Liver (tissue), 9 donors: ENCODE results near the gene KCTD12. TPM values are rescaled to one million over a fixed set of nuclear protein-coding genes. Genes with fewer than 3 reads are reported as not detected.

Source experiments
- DNase-seq: peaks from one replicate; pipeline ENCODE4 v3.0.0-alpha.2; 2017; ENCODE audit warnings: low spot score
- H3K27ac ChIP-seq, 2 donors: one replicate each; pipeline ENCODE4 v1.7.0; 2013; ENCODE audit warnings: inconsistent platforms in 2 of 2, low read length in 2 of 2, control low read depth in 1 of 2, low read depth in 1 of 2, mild to moderate bottlenecking in 1 of 2
- H3K27me3 ChIP-seq, 4 donors: one replicate each; pipeline versions ENCODE4 v1.6.1 to v1.7.0; 2013; ENCODE audit warnings: low read length in 3 of 4, inconsistent platforms in 1 of 4, mild to moderate bottlenecking in 1 of 4, moderate library complexity in 1 of 4; ENCODE audit not compliant: control insufficient read depth in 4 of 4, insufficient read depth in 4 of 4
- H3K36me3 ChIP-seq, 4 donors: one replicate each; pipeline versions ENCODE4 v1.6.1 to v1.7.0; 2013; ENCODE audit warnings: low read length in 3 of 4, mild to moderate bottlenecking in 3 of 4, low read depth in 1 of 4, moderate library complexity in 1 of 4; ENCODE audit not compliant: control insufficient read depth in 4 of 4, insufficient read depth in 3 of 4
- H3K4me1 ChIP-seq, 4 donors: one replicate each; pipeline versions ENCODE4 v1.6.1 to v1.7.0; 2013; ENCODE audit warnings: low read length in 3 of 4, mild to moderate bottlenecking in 3 of 4, moderate library complexity in 1 of 4; ENCODE audit not compliant: control insufficient read depth in 4 of 4, insufficient read depth in 4 of 4
- H3K4me3 ChIP-seq, 3 donors: one replicate each; pipeline versions ENCODE4 v1.6.1 to v1.7.0; 2013; ENCODE audit warnings: low read length in 3 of 3, control low read depth in 1 of 3, low read depth in 1 of 3, mild to moderate bottlenecking in 1 of 3
- H3K9ac ChIP-seq, 2 donors: one replicate each; pipeline ENCODE4 v1.7.0; 2013; ENCODE audit warnings: low read length in 2 of 2, mild to moderate bottlenecking in 2 of 2, moderate library complexity in 2 of 2, control low read depth in 1 of 2, low read depth in 1 of 2
- H3K9me3 ChIP-seq, 4 donors: one replicate each; pipeline versions ENCODE4 v1.6.1 to v1.7.0; 2013; ENCODE audit warnings: low read length in 3 of 4; ENCODE audit not compliant: control insufficient read depth in 4 of 4
- EGR1 ChIP-seq, 2 donors: IDR thresholded peaks; 2 replicates each; pipeline ENCODE4 v1.6.1; 2016 to 2018; ENCODE audit warnings: antibody characterized with exemption in 2 of 2, low read depth in 2 of 2
- FOXA1 ChIP-seq: IDR thresholded peaks from 2 replicates; pipeline ENCODE4 v1.6.1; 2016; ENCODE audit warnings: antibody characterized with exemption
- FOXA2 ChIP-seq: IDR thresholded peaks from 2 replicates; pipeline ENCODE4 v1.6.1; 2016; ENCODE audit warnings: antibody characterized with exemption
- GABPA ChIP-seq, 2 donors: IDR thresholded peaks in 1 of 2; conservative IDR thresholded peaks in 1 of 2; 2 replicates each; pipeline ENCODE4 v1.6.1; 2016; ENCODE audit warnings: antibody characterized with exemption in 2 of 2, mild to moderate bottlenecking in 1 of 2, moderate library complexity in 1 of 2
- HNF4G ChIP-seq: IDR thresholded peaks from 2 replicates; pipeline ENCODE4 v1.6.1; 2016; ENCODE audit warnings: antibody characterized with exemption
- NR2F2 ChIP-seq: IDR thresholded peaks from 2 replicates; pipeline ENCODE4 v1.6.1; 2016; ENCODE audit warnings: antibody characterized with exemption
- RXRA ChIP-seq, 2 donors: IDR thresholded peaks; 2 replicates each; pipeline ENCODE4 v1.6.1; 2017 to 2018; ENCODE audit warnings: antibody characterized with exemption in 2 of 2, mild to moderate bottlenecking in 1 of 2
- SP1 ChIP-seq: IDR thresholded peaks from 2 replicates; pipeline ENCODE4 v1.6.1; 2018; ENCODE audit warnings: antibody characterized with exemption, mild to moderate bottlenecking
- TAF1 ChIP-seq: conservative IDR thresholded peaks from 2 replicates; pipeline ENCODE4 v1.6.1; 2016; ENCODE audit warnings: antibody characterized with exemption, mild to moderate bottlenecking
- YY1 ChIP-seq: IDR thresholded peaks from 2 replicates; pipeline ENCODE4 v1.6.1; 2016; ENCODE audit warnings: antibody characterized with exemption, mild to moderate bottlenecking
- WGBS: extraction: QIAGEN DNeasy Blood & Tissue Kit; methylation state at CpG from one replicate; pipeline ENCODE4 v1.1.7; 2013; 5-methylcytosine and 5-hydroxymethylcytosine counted together
- polyA plus RNA-seq, 2 donors: library from polyadenylated mRNA; stranded (reverse) in 1 of 2; unstranded in 1 of 2; fragments of 200-250 nt in 1 of 2; fragments of >200 nt in 1 of 2; fragmentation: Nextera tagmentation in 1 of 2; extraction: Ambion mirVana in 1 of 2; gene quantifications; one replicate each; pipeline versions ENCODE4 v1.2.1 to v1.2.3, GENCODE V29; 2013 to 2015
- total RNA-seq, 2 donors: library from RNA; depleted of rRNA; stranded (reverse); fragments of >200 nt; gene quantifications; one replicate each; pipeline ENCODE4 v1.2.3, GENCODE V29; 2014
- TF ChIP-seq, protein P1 (sequence below): IDR thresholded peaks from 2 replicates; pipeline ENCODE4 v1.6.1; 2016; ENCODE audit warnings: antibody characterized with exemption, mild to moderate bottlenecking
- TF ChIP-seq, protein P2 (sequence below): IDR thresholded peaks from 2 replicates; pipeline ENCODE4 v1.6.1; 2016; ENCODE audit warnings: antibody characterized with exemption
- TF ChIP-seq, protein P3 (sequence below): IDR thresholded peaks from 2 replicates; pipeline ENCODE4 v1.6.1; 2016; ENCODE audit warnings: antibody characterized with exemption
- TF ChIP-seq, protein P4 (sequence below): fragments of 150-350 bp; IDR thresholded peaks from 2 replicates; pipeline ENCODE4 v1.5.1; 2017; ENCODE audit warnings: improper control_type of control experiment, low read depth, low read length; ENCODE audit not compliant: missing input control
- donor health status: healthy.
- donor health status: healthy.
- donor health status: healthy.
- donor health status: healthy.
- donor health status: healthy.

KCTD12 gene
- total and polyA plus RNA-seq, 4 donors: 1.5 to 14.8 (median 6.6) TPM

DNA sequence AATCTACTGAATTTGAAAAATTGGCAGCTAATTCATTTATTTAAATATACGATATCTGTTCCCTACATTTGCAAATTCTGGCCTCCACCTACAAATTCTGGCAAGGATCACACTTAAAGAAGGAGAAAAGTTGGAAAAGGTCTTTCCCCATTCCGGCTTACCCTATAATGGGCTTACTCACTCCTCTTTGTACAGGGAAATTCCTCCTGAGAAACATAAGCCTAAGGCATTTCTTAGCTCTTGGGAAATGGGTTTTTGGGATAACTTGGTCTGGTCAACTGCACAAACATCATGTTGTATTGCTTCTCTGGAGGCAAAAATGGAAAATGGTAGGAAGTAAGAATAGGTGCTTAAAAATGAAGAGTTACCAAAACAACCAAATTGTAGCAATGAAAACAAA lies 25.5 kb downstream of the KCTD12 start:
- 78% methylated on average over 2 of the region's 2 CpGs for WGBS
- Histone ChIP-seq H3K9me3 (no peaks in the 10 kb centered on the region), H3K9ac (no peak overlapping the region), H3K4me1 (no peaks in the 10 kb centered on the region), H3K36me3 (no peaks in the 10 kb centered on the region), H3K27me3 (no peaks in the 10 kb centered on the region), H3K4me3 (no peak overlapping the region), H3K27ac (no peak overlapping the region)
- DNase-seq: no peak
- TF ChIP-seq NR2F2: no peak
- TF ChIP-seq RXRA (IDR thresholded peaks at IDR 0.05): no peak
- no peak for TF ChIP-seq EGR1 (IDR thresholded peaks at IDR 0.05; ENCODE audit: low read depth in 2 of 2)
- TF ChIP-seq YY1: no peak
- no peak for TF ChIP-seq HNF4G
- no peak for TF ChIP-seq FOXA2
- TF ChIP-seq SP1: no peak
- TF ChIP-seq, protein P1, sequence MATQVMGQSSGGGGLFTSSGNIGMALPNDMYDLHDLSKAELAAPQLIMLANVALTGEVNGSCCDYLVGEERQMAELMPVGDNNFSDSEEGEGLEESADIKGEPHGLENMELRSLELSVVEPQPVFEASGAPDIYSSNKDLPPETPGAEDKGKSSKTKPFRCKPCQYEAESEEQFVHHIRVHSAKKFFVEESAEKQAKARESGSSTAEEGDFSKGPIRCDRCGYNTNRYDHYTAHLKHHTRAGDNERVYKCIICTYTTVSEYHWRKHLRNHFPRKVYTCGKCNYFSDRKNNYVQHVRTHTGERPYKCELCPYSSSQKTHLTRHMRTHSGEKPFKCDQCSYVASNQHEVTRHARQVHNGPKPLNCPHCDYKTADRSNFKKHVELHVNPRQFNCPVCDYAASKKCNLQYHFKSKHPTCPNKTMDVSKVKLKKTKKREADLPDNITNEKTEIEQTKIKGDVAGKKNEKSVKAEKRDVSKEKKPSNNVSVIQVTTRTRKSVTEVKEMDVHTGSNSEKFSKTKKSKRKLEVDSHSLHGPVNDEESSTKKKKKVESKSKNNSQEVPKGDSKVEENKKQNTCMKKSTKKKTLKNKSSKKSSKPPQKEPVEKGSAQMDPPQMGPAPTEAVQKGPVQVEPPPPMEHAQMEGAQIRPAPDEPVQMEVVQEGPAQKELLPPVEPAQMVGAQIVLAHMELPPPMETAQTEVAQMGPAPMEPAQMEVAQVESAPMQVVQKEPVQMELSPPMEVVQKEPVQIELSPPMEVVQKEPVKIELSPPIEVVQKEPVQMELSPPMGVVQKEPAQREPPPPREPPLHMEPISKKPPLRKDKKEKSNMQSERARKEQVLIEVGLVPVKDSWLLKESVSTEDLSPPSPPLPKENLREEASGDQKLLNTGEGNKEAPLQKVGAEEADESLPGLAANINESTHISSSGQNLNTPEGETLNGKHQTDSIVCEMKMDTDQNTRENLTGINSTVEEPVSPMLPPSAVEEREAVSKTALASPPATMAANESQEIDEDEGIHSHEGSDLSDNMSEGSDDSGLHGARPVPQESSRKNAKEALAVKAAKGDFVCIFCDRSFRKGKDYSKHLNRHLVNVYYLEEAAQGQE: no peak
- TF ChIP-seq, protein P2, sequence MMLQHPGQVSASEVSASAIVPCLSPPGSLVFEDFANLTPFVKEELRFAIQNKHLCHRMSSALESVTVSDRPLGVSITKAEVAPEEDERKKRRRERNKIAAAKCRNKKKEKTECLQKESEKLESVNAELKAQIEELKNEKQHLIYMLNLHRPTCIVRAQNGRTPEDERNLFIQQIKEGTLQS: no peak
- TF ChIP-seq, protein P3, sequence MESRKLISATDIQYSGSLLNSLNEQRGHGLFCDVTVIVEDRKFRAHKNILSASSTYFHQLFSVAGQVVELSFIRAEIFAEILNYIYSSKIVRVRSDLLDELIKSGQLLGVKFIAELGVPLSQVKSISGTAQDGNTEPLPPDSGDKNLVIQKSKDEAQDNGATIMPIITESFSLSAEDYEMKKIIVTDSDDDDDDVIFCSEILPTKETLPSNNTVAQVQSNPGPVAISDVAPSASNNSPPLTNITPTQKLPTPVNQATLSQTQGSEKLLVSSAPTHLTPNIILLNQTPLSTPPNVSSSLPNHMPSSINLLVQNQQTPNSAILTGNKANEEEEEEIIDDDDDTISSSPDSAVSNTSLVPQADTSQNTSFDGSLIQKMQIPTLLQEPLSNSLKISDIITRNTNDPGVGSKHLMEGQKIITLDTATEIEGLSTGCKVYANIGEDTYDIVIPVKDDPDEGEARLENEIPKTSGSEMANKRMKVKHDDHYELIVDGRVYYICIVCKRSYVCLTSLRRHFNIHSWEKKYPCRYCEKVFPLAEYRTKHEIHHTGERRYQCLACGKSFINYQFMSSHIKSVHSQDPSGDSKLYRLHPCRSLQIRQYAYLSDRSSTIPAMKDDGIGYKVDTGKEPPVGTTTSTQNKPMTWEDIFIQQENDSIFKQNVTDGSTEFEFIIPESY: no peak

DNA sequence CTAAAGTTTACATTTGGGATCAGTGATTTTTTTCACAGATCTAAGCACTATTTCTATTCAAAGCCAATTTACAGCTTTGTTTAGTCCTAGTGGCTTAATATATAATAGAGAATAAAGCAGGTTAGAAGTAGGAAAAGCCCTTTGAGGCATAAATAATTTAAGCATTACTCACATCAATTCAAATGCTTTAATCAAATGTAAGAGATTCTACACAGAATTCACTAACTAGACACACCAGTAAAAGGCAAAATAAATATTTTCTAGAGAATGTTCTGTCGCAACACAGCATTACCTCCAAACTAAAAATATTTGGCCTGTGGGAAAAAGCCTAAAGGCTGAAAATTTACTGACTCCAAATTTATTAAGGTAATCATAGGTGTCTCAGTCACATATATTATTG lies 31.3 kb downstream of the KCTD12 start:
- no peaks in the 10 kb centered on the region for H3K9me3 ChIP-seq
- H3K27ac ChIP-seq: no peak overlapping the region
- no peak for DNase-seq
- H3K27me3 ChIP-seq: no peaks in the 10 kb centered on the region
- TF ChIP-seq FOXA1 (no peak), HNF4G (no peak), EGR1 (IDR thresholded peaks at IDR 0.05; ENCODE audit: low read depth in 2 of 2) (no peak), NR2F2 (no peak), GABPA (IDR thresholded peaks at IDR 0.05 in 1 of 2, conservative IDR thresholded peaks at IDR 0.05 in 1 of 2) (no peak), TAF1 (no peak), YY1 (no peak), RXRA (IDR thresholded peaks at IDR 0.05) (no peak)
- TF ChIP-seq, protein P4, sequence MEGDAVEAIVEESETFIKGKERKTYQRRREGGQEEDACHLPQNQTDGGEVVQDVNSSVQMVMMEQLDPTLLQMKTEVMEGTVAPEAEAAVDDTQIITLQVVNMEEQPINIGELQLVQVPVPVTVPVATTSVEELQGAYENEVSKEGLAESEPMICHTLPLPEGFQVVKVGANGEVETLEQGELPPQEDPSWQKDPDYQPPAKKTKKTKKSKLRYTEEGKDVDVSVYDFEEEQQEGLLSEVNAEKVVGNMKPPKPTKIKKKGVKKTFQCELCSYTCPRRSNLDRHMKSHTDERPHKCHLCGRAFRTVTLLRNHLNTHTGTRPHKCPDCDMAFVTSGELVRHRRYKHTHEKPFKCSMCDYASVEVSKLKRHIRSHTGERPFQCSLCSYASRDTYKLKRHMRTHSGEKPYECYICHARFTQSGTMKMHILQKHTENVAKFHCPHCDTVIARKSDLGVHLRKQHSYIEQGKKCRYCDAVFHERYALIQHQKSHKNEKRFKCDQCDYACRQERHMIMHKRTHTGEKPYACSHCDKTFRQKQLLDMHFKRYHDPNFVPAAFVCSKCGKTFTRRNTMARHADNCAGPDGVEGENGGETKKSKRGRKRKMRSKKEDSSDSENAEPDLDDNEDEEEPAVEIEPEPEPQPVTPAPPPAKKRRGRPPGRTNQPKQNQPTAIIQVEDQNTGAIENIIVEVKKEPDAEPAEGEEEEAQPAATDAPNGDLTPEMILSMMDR: no peak
- TF ChIP-seq, protein P3: no peak
- TF ChIP-seq, protein P1: no peak
- 91% methylated on average over 1 of the region's 1 CpG for WGBS
- H3K4me1 ChIP-seq: no peaks in the 10 kb centered on the region
- no peak overlapping the region for H3K4me3 ChIP-seq
- no peak overlapping the region for H3K9ac ChIP-seq
- no peaks in the 10 kb centered on the region for H3K36me3 ChIP-seq
